Cardiac muscle cell (in vitro differentiated cells and primary cell): ENCODE results near the gene CARF. TPM values are rescaled to one million over a fixed set of nuclear protein-coding genes. Genes with fewer than 3 reads are reported as not detected.
"Not testable (repeated sequence)": the region's sequence is repeated elsewhere in the genome, so short reads cannot be mapped to it uniquely, and the experiment has no call there.

Source experiments
- DNase-seq, 2 donors: peaks; one replicate each; pipeline versions ENCODE4 v3.0.0 to v3.0.0-alpha.2; 2010 to 2017; ENCODE audit warnings: low read depth in 1 of 2, low spot score in 1 of 2
- H3K27ac ChIP-seq: fragments of 200-600 bp; sonication (generic); 2 replicates; pipeline ENCODE4 v1.5.1; 2016
- H3K27me3 ChIP-seq: fragments of 200-600 bp; sonication (generic); 2 replicates; pipeline ENCODE4 v1.6.0; 2016; ENCODE audit warnings: control low read depth
- H3K36me3 ChIP-seq: fragments of 200-600 bp; sonication (generic); 2 replicates; pipeline ENCODE4 v1.5.1; 2016; ENCODE audit warnings: control low read depth
- H3K4me1 ChIP-seq: fragments of 200-600 bp; sonication (generic); 2 replicates; pipeline ENCODE4 v1.8.1; 2017; ENCODE audit warnings: low read depth, mild to moderate bottlenecking, mixed run types
- H3K4me3 ChIP-seq: fragments of 200-600 bp; sonication (generic); 2 replicates; pipeline ENCODE4 v1.5.1; 2016; ENCODE audit warnings: mild to moderate bottlenecking
- H3K9me3 ChIP-seq: fragments of 200-600 bp; sonication (generic); 2 replicates; pipeline ENCODE4 v1.5.1; 2017; ENCODE audit warnings: low read depth, mild to moderate bottlenecking, control low read depth
- polyA plus RNA-seq: library from polyadenylated mRNA; unstranded; fragments of >200 nt; fragmentation: Nextera tagmentation; extraction: Ambion mirVana; gene quantifications from 2 replicates; pipeline ENCODE4 v1.2.1, GENCODE V29; 2016
- total RNA-seq: library from RNA; depleted of rRNA; stranded (reverse); fragments of >200 nt; gene quantifications from 2 replicates; pipeline ENCODE4 v1.2.3, GENCODE V29; 2016
- TF ChIP-seq, protein P1 (sequence below): IDR thresholded peaks from 2 replicates; pipeline ENCODE4 v1.5.1; 2012; ENCODE audit warnings: low read depth, mild to moderate bottlenecking, low read length

Gene CARF
- total and polyA plus RNA-seq, 2 experiments from 2014 or later, result 8.6 to 16.2 TPM

DNA sequence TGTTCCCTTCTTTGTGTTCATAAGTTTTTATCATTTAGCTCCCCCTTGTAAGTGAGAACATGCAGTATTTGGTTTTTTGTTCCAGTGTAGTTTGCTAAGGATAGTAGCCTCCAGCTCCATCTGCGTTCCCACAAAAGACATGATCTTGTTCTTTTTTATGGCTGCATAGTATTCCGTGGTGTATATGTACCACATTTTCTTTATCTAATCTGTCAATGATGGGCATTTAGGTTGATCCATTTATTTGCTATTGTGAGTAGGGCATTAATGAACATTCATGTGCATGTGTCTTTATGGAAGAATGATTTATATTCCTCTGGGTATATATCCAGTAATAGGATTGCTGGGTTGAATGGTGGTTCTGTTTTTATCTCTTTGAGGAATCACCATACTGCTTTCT lies 33.4 kb downstream of the CARF start:
- H3K36me3 ChIP-seq, result peaks cover 10% of the 10 kb centered on the region

DNA sequence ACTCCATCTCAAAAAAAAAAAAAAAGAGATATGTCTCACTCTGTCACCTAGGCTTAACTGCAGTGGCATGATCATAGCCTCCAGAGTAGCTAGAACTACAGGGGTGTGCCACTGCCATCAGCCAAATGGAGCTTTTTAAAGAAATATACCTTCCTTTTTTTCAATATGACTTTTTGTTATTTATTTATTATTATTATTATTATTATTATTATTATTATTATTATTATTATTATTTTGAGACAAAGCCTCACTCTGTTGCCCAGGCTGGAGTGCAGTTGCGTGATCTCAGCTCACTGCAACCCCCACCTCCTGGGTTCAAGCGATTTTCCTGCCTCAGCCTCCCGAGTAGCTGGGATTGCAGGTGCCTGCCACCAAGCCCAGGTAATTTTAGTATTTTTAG lies 37.3 kb downstream of the CARF start:
- not testable (repeated sequence) for H3K4me3 ChIP-seq, H3K27ac ChIP-seq, H3K27me3 ChIP-seq, H3K4me1 ChIP-seq, DNase-seq, H3K9me3 ChIP-seq
- H3K36me3 ChIP-seq, result peaks cover 12% of the 10 kb centered on the region

More for the DNA sequence above, 33.4 kb downstream of the CARF start:
- DNase-seq, result no peak
- Histone ChIP-seq H3K27ac (no peak overlapping the region), H3K27me3 (no peaks in the 10 kb centered on the region), H3K9me3 (no peaks in the 10 kb centered on the region), H3K4me1 (no peaks in the 10 kb centered on the region), H3K4me3 (no peak overlapping the region)
- TF ChIP-seq, protein P1, sequence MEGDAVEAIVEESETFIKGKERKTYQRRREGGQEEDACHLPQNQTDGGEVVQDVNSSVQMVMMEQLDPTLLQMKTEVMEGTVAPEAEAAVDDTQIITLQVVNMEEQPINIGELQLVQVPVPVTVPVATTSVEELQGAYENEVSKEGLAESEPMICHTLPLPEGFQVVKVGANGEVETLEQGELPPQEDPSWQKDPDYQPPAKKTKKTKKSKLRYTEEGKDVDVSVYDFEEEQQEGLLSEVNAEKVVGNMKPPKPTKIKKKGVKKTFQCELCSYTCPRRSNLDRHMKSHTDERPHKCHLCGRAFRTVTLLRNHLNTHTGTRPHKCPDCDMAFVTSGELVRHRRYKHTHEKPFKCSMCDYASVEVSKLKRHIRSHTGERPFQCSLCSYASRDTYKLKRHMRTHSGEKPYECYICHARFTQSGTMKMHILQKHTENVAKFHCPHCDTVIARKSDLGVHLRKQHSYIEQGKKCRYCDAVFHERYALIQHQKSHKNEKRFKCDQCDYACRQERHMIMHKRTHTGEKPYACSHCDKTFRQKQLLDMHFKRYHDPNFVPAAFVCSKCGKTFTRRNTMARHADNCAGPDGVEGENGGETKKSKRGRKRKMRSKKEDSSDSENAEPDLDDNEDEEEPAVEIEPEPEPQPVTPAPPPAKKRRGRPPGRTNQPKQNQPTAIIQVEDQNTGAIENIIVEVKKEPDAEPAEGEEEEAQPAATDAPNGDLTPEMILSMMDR, result no peak

DNA sequence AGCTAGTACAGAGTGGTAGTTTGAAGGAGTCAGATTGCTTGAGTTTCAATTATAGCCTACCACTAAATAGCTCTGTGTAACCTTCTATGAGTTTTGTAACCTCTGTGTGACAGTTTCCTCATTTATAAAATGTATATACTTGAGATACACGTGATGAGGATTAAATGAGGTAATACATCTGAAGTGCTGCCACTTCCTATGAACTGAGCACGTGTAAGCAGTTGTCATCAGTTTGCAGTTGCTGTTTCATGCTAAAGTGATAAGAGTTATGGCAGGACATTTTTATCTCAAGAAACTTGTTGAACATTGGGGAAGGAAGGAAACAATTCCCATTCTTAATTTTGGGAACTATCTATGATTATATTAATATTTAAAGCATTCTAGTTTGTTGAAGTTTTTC lies 38.5 kb downstream of the CARF start:
- no peaks in the 10 kb centered on the region for H3K4me1 ChIP-seq
- H3K36me3 ChIP-seq, result peaks cover 11% of the 10 kb centered on the region
- no peak overlapping the region for H3K4me3 ChIP-seq
- no peak overlapping the region for H3K27ac ChIP-seq
- peak; percentile 13 to 43 for DNase-seq
- TF ChIP-seq, protein P1, result no peak
- no peaks in the 10 kb centered on the region for H3K9me3 ChIP-seq
- H3K27me3 ChIP-seq, result no peaks in the 10 kb centered on the region

DNA sequence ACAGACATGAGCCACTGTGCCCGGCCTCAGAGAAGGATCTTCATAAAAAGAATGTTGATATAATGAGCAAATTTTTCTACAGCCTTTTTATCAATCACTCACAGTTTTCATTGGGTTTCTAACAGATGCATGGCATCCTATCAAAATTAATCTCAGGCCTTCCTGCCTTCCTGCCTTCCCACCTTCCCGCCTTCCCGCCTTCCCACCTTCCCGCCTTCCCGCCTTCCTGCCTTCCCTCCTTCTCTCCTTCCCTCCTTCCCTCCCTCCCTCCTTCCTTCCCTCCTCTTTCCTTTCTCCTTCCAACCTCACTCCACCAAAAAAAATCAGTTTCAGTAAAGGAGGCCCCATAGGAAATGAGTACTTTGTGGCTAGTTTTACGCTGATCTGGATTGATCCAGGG lies 48.4 kb downstream of the CARF start:
- no peak overlapping the region for H3K4me3 ChIP-seq
- no peaks in the 10 kb centered on the region for H3K9me3 ChIP-seq
- no peak for DNase-seq
- TF ChIP-seq, protein P1, result no peak
- no peak overlapping the region for H3K27ac ChIP-seq
- H3K36me3 ChIP-seq, result no peaks in the 10 kb centered on the region
- H3K27me3 ChIP-seq, result no peaks in the 10 kb centered on the region
- peaks cover 2% of the 10 kb centered on the region for H3K4me1 ChIP-seq

DNA sequence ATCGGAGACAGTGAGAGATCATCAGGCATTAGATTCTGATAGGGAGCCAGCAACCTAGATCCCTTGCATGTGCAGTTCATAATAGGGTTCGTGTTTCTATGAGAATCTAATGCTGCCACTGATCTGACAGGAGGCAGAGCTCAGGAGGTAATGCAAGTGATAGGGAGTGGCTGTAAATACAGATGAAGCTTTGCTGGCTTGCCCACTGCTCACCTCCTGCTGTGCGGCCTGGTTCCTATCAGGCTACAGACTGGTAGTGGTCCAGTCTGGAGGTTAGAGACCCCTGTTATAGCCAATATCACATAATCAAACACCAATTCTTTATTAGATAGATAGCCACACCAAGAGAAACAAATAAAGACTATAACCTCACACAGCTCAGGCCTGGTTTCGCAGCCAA lies 51.6 kb downstream of the CARF start:
- Histone ChIP-seq H3K9me3 (no peaks in the 10 kb centered on the region), H3K4me3 (no peak overlapping the region), H3K4me1 (peaks cover 3% of the 10 kb centered on the region), H3K36me3 (no peaks in the 10 kb centered on the region), H3K27me3 (no peaks in the 10 kb centered on the region), H3K27ac (no peak overlapping the region)
- no peak for DNase-seq
- TF ChIP-seq, protein P1, result no peak

DNA sequence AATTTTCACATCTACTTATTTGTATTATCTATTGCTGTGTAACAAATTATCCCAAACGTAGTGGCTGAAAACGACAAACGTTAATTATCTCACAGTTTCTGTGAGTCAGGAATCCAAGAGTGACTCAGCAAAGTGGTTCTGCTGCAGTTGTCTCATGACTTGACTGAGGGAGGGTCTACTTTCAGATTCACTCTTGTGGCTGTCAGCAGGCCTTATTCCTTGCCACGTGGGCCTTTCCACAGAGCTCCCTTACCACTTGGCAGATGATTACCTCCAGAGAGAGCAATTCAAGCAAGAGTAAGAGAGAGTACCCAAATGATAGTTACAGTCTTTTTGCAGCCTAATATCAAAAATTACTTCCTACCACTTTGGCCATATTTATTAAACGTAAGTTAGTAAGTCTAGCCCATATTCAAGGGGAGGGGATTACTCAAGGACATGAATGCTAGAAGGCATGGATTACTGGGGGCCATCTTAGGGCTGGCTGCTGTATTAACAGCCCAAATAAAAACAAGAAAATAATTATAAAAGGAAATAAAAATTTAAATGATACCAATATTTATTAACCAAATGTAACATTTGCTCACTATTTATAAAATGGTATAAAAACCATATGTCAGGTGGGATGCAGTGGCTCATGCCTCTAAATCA lies 53.9 kb downstream of the CARF start:
- DNase-seq, result peak; percentile 80 to 86
- H3K36me3 ChIP-seq, result no peaks in the 10 kb centered on the region
- no peaks in the 10 kb centered on the region for H3K9me3 ChIP-seq
- H3K4me1 ChIP-seq, result peaks cover 3% of the 10 kb centered on the region
- H3K27me3 ChIP-seq, result no peaks in the 10 kb centered on the region
- peak overlapping the region; percentile 27 for H3K27ac ChIP-seq
- TF ChIP-seq, protein P1, result no peak
- no peak overlapping the region for H3K4me3 ChIP-seq

DNA sequence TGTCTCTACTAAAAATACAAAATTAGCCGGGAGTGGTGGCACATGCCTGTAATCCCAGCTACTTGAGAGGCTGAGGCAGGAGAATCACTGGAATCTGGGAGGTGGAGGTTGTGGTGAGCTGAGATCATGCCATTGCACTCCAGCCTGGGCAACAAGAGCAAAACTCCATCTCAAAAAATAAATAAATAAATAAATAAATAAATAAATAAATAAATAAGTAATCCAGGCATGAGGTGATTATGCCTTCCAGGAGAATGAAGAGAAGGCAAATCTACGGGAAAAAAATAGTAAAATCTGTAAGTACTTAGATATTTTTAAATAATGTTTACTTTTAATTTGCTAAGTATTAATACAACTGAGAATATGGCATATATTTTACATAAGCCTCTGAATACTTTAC lies 57.3 kb downstream of the CARF start:
- not testable (repeated sequence) for H3K4me1 ChIP-seq, H3K36me3 ChIP-seq, H3K27ac ChIP-seq, H3K9me3 ChIP-seq, DNase-seq, H3K27me3 ChIP-seq, H3K4me3 ChIP-seq
